GM23338 (cell line): ENCODE results near the gene CST11. TPM values are rescaled to one million over a fixed set of nuclear protein-coding genes. Genes with fewer than 3 reads are reported as not detected.

Experiments
- ATAC-seq: fragments of 200-7000 bp; cut with Tn5 transposase; 3 replicates; pipeline ENCODE4 v1.9.1; 2020
- DNase-seq: peaks from one replicate; pipeline ENCODE4 v3.0.0-alpha.2; 2015; ENCODE audit warnings: low spot score
- H2AFZ ChIP-seq: fragments of 200-600 bp; sonication (generic); 2 replicates; pipeline ENCODE4 v1.8.0; 2016; ENCODE audit warnings: antibody characterized with exemption, mild to moderate bottlenecking, moderate library complexity
- H3F3A ChIP-seq: fragments of 200-600 bp; sonication (generic); replicated peaks from 2 replicates; pipeline ENCODE4 v1.8.0; 2017; ENCODE audit warnings: antibody characterized with exemption, mixed run types, low read depth
- H3K27ac ChIP-seq: fragments of 200-600 bp; sonication (generic); 2 replicates; pipeline ENCODE4 v1.6.1; 2016; ENCODE audit warnings: low read depth
- H3K27me3 ChIP-seq: fragments of 200-600 bp; sonication (generic); 2 replicates; pipeline ENCODE4 v1.8.0; 2016; ENCODE audit warnings: mild to moderate bottlenecking, mixed run types, moderate library complexity; ENCODE audit not compliant: insufficient read depth
- H3K36me3 ChIP-seq: fragments of 200-600 bp; sonication (generic); 2 replicates; pipeline ENCODE4 v1.8.0; 2016; ENCODE audit warnings: mild to moderate bottlenecking; ENCODE audit not compliant: insufficient read depth
- H3K4me1 ChIP-seq: fragments of 200-600 bp; sonication (generic); 2 replicates; pipeline ENCODE4 v1.8.0; 2016; ENCODE audit warnings: mild to moderate bottlenecking, moderate library complexity; ENCODE audit not compliant: insufficient read depth
- H3K4me2 ChIP-seq: fragments of 200-600 bp; sonication (generic); 2 replicates; pipeline ENCODE4 v1.7.1; 2017; ENCODE audit warnings: mixed run types
- H3K4me3 ChIP-seq: fragments of 200-600 bp; sonication (generic); 2 replicates; pipeline ENCODE4 v1.6.1; 2016; ENCODE audit warnings: mixed run types
- H3K79me2 ChIP-seq: fragments of 200-600 bp; sonication (generic); replicated peaks from 2 replicates; pipeline ENCODE4 v1.8.0; 2017; ENCODE audit warnings: mild to moderate bottlenecking; ENCODE audit not compliant: insufficient read depth
- H3K9me2 ChIP-seq: fragments of 200-600 bp; sonication (generic); 2 replicates; pipeline ENCODE4 v1.8.0; 2017; ENCODE audit not compliant: insufficient read depth
- H4K20me1 ChIP-seq: fragments of 200-600 bp; sonication (generic); replicated peaks from 2 replicates; pipeline ENCODE4 v1.8.0; 2017; ENCODE audit warnings: mild to moderate bottlenecking; ENCODE audit not compliant: insufficient read depth
- H3K27ac Mint-ChIP-seq: 2 replicates; pipeline ENCODE4 v1.8.0; 2020; ENCODE audit warnings: inconsistent platforms, mild to moderate bottlenecking, moderate library complexity, mixed read lengths
- H3K27me3 Mint-ChIP-seq: 3 replicates; pipeline ENCODE4 v1.8.0; 2022; ENCODE audit warnings: low read depth, mild to moderate bottlenecking, moderate library complexity, mixed read lengths, inconsistent platforms; ENCODE audit not compliant: insufficient read depth, poor library complexity
- H3K36me3 Mint-ChIP-seq: 3 replicates; pipeline ENCODE4 v1.8.0; 2021; ENCODE audit warnings: low read depth, mild to moderate bottlenecking, inconsistent platforms, moderate library complexity, mixed read lengths
- H3K4me1 Mint-ChIP-seq: 3 replicates; pipeline ENCODE4 v1.8.0; 2020; ENCODE audit warnings: mild to moderate bottlenecking, inconsistent platforms, mixed read lengths
- H3K4me3 Mint-ChIP-seq: 3 replicates; pipeline ENCODE4 v1.8.0; 2021; ENCODE audit warnings: moderate library complexity, mild to moderate bottlenecking, inconsistent platforms, mixed read lengths
- H3K9me3 Mint-ChIP-seq: 3 replicates; pipeline ENCODE4 v1.8.0; 2020; ENCODE audit warnings: moderate library complexity, mild to moderate bottlenecking, inconsistent platforms, mixed read lengths
- CREB1 ChIP-seq: fragments of 250-450 bp; sonication (Bioruptor Pico); IDR thresholded peaks from 2 replicates; pipeline ENCODE4 v1.5.0; 2020; ENCODE audit warnings: low read depth, mild to moderate bottlenecking, moderate library complexity
- JUNB ChIP-seq: IDR thresholded peaks from one replicate; pipeline ENCODE4 v1.6.1; 2016; ENCODE audit warnings: antibody characterized with exemption; ENCODE audit not compliant: unreplicated experiment
- ZNF114 ChIP-seq: fragments of 250-450 bp; sonication (Bioruptor Pico); IDR thresholded peaks from 2 replicates; pipeline ENCODE4 v1.5.0; 2020; ENCODE audit warnings: mild to moderate bottlenecking, moderate library complexity
- polyA plus RNA-seq: library from polyadenylated mRNA; unstranded; fragments of >200 nt; fragmentation: Nextera tagmentation; extraction: Ambion mirVana; gene quantifications from 2 replicates; pipeline ENCODE4 v1.2.1, GENCODE V29; 2016
- total RNA-seq: library from RNA; depleted of rRNA; stranded (reverse); fragments of >200 nt; shearing (Covaris generic); gene quantifications from 2 replicates; pipeline ENCODE4 v1.2.3, GENCODE V29; 2014
- TF ChIP-seq, protein P1 (sequence below): IDR thresholded peaks from 2 replicates; pipeline ENCODE4 v1.6.1; 2016; ENCODE audit warnings: antibody characterized with exemption
- TF ChIP-seq, protein P2 (sequence below): IDR thresholded peaks from one replicate; pipeline ENCODE4 v1.6.1; 2018; ENCODE audit warnings: antibody characterized with exemption; ENCODE audit not compliant: unreplicated experiment
- TF ChIP-seq, protein P3 (sequence below), 2 experiments: fragments of 200-600 bp in 1 of 2; sonication (generic) in 1 of 2; conservative IDR thresholded peaks; 2 replicates each; pipeline versions ENCODE4 v1.5.1 to v1.6.1; 2016 to 2017; ENCODE audit warnings: antibody characterized with exemption in 2 of 2, low read depth in 2 of 2, mild to moderate bottlenecking in 2 of 2, moderate library complexity in 1 of 2
- TF ChIP-seq, protein P4 (sequence below): fragments of 250-450 bp; sonication (Bioruptor Pico); IDR thresholded peaks from 2 replicates; pipeline ENCODE4 v1.5.0; 2020; ENCODE audit warnings: mild to moderate bottlenecking, moderate library complexity

Gene CST11
- total and polyA plus RNA-seq, 2 experiments from 2014 or later = not detected

DNA sequence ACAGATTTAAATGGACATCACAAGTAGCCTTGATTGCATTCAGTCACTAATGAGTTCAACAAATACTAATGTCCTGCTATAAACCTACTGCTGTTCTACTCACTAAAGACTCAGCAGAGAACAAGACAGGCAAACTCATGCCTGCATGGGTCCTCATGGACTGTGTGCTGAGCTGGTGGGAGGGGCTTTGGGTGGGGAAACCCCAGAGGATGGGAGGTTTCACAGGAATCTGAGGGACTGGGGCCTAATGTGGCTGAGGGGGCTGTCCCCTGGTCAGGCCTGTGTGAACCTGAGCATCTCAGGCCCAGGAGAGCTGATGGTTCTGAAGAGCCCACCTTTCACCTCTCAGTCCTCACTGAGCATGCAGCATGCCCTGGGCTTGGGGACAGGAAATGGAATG is 39.6 kb upstream of the CST11 start (continued):
- TF ChIP-seq, protein P1, sequence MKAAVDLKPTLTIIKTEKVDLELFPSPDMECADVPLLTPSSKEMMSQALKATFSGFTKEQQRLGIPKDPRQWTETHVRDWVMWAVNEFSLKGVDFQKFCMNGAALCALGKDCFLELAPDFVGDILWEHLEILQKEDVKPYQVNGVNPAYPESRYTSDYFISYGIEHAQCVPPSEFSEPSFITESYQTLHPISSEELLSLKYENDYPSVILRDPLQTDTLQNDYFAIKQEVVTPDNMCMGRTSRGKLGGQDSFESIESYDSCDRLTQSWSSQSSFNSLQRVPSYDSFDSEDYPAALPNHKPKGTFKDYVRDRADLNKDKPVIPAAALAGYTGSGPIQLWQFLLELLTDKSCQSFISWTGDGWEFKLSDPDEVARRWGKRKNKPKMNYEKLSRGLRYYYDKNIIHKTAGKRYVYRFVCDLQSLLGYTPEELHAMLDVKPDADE = no peak
- TF ChIP-seq JUNB = no peak
- TF ChIP-seq, protein P2, sequence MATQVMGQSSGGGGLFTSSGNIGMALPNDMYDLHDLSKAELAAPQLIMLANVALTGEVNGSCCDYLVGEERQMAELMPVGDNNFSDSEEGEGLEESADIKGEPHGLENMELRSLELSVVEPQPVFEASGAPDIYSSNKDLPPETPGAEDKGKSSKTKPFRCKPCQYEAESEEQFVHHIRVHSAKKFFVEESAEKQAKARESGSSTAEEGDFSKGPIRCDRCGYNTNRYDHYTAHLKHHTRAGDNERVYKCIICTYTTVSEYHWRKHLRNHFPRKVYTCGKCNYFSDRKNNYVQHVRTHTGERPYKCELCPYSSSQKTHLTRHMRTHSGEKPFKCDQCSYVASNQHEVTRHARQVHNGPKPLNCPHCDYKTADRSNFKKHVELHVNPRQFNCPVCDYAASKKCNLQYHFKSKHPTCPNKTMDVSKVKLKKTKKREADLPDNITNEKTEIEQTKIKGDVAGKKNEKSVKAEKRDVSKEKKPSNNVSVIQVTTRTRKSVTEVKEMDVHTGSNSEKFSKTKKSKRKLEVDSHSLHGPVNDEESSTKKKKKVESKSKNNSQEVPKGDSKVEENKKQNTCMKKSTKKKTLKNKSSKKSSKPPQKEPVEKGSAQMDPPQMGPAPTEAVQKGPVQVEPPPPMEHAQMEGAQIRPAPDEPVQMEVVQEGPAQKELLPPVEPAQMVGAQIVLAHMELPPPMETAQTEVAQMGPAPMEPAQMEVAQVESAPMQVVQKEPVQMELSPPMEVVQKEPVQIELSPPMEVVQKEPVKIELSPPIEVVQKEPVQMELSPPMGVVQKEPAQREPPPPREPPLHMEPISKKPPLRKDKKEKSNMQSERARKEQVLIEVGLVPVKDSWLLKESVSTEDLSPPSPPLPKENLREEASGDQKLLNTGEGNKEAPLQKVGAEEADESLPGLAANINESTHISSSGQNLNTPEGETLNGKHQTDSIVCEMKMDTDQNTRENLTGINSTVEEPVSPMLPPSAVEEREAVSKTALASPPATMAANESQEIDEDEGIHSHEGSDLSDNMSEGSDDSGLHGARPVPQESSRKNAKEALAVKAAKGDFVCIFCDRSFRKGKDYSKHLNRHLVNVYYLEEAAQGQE = no peak

DNA sequence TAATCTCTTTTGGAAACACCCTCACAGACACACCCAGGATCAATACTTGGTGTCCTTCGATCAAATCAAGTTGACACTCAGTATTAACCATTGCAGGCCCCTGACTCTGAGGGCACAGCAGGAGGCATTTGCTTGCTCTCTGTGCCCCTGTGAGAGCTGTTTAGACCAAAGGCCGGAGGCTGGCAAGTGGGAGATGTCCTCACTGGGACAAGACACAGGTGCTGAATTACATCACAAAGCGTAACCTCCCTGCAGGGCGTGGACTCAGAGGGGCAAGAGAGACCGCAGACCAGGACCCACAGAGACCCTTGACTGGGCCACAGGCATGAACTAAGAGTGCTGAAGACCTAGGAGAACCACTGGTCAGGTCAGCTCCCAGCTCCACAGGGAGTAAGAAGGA is 38.1 kb upstream of the CST11 start, which contains the start of gene CST8:
Gene CST8, plus strand, starts transcription at position 301 of the 400 bp plus-strand sequence. CDS start 551 bp downstream, outside the sequence.
- TF ChIP-seq CREB1 (CRISPR knock-in tag) (no peak), JUNB (no peak)
- no peaks in the 10 kb centered on the region for H3F3A ChIP-seq
- H3K27ac Mint-ChIP-seq = no peak within 1 kb of the TSS

DNA sequence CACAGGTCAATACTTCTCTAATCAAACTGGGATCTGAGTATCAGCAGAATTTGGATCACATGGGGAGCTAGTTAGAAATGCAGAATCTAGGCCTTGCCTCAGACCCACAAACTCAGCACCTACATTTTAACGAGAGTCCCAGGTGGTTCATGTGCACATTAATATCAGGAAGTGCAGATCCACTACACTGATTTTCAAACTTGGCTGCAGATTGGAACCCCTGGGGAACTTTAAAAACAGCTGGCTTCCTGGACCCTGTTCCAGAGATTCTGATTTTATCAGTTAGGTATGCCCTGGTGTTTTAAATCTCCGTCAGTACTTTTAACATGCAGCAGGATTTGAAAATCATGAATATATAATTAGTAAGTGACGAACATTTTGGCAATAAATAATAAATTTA is 36.3 kb upstream of the CST11 start:
- H3K4me1 ChIP-seq = no peaks in the 10 kb centered on the region
- no peaks in the 10 kb centered on the region for H3K27me3 ChIP-seq
- Mint-ChIP-seq H3K4me3 (no peak overlapping the region), H3K27me3 (peaks cover 6% of the 10 kb centered on the region), H3K9me3 (no peaks in the 10 kb centered on the region; the same call in 2 of the 3 replicates), H3K36me3 (no peaks in the 10 kb centered on the region; the same call in 2 of the 3 replicates), H3K27ac (no peak overlapping the region), H3K4me1 (peaks cover 9% of the 10 kb centered on the region)
- H3K36me3 ChIP-seq = no peaks in the 10 kb centered on the region
- H3K27ac ChIP-seq = no peak overlapping the region
- no peaks in the 10 kb centered on the region for H3K79me2 ChIP-seq
- H2AFZ ChIP-seq = no peak overlapping the region
- no peaks in the 10 kb centered on the region for H4K20me1 ChIP-seq
- ATAC-seq = no peak
- H3K4me3 ChIP-seq = no peak overlapping the region
- no peaks in the 10 kb centered on the region for H3F3A ChIP-seq
- peaks cover 21% of the 10 kb centered on the region for H3K9me2 ChIP-seq
- DNase-seq = no peak
- no peak overlapping the region for H3K4me2 ChIP-seq
- TF ChIP-seq, protein P3, sequence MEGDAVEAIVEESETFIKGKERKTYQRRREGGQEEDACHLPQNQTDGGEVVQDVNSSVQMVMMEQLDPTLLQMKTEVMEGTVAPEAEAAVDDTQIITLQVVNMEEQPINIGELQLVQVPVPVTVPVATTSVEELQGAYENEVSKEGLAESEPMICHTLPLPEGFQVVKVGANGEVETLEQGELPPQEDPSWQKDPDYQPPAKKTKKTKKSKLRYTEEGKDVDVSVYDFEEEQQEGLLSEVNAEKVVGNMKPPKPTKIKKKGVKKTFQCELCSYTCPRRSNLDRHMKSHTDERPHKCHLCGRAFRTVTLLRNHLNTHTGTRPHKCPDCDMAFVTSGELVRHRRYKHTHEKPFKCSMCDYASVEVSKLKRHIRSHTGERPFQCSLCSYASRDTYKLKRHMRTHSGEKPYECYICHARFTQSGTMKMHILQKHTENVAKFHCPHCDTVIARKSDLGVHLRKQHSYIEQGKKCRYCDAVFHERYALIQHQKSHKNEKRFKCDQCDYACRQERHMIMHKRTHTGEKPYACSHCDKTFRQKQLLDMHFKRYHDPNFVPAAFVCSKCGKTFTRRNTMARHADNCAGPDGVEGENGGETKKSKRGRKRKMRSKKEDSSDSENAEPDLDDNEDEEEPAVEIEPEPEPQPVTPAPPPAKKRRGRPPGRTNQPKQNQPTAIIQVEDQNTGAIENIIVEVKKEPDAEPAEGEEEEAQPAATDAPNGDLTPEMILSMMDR (conservative IDR thresholded peaks at IDR 0.05; ENCODE audit: low read depth in 2 of 2) = no peak
- TF ChIP-seq ZNF114 (CRISPR knock-in tag) = no peak
- TF ChIP-seq, protein P4, sequence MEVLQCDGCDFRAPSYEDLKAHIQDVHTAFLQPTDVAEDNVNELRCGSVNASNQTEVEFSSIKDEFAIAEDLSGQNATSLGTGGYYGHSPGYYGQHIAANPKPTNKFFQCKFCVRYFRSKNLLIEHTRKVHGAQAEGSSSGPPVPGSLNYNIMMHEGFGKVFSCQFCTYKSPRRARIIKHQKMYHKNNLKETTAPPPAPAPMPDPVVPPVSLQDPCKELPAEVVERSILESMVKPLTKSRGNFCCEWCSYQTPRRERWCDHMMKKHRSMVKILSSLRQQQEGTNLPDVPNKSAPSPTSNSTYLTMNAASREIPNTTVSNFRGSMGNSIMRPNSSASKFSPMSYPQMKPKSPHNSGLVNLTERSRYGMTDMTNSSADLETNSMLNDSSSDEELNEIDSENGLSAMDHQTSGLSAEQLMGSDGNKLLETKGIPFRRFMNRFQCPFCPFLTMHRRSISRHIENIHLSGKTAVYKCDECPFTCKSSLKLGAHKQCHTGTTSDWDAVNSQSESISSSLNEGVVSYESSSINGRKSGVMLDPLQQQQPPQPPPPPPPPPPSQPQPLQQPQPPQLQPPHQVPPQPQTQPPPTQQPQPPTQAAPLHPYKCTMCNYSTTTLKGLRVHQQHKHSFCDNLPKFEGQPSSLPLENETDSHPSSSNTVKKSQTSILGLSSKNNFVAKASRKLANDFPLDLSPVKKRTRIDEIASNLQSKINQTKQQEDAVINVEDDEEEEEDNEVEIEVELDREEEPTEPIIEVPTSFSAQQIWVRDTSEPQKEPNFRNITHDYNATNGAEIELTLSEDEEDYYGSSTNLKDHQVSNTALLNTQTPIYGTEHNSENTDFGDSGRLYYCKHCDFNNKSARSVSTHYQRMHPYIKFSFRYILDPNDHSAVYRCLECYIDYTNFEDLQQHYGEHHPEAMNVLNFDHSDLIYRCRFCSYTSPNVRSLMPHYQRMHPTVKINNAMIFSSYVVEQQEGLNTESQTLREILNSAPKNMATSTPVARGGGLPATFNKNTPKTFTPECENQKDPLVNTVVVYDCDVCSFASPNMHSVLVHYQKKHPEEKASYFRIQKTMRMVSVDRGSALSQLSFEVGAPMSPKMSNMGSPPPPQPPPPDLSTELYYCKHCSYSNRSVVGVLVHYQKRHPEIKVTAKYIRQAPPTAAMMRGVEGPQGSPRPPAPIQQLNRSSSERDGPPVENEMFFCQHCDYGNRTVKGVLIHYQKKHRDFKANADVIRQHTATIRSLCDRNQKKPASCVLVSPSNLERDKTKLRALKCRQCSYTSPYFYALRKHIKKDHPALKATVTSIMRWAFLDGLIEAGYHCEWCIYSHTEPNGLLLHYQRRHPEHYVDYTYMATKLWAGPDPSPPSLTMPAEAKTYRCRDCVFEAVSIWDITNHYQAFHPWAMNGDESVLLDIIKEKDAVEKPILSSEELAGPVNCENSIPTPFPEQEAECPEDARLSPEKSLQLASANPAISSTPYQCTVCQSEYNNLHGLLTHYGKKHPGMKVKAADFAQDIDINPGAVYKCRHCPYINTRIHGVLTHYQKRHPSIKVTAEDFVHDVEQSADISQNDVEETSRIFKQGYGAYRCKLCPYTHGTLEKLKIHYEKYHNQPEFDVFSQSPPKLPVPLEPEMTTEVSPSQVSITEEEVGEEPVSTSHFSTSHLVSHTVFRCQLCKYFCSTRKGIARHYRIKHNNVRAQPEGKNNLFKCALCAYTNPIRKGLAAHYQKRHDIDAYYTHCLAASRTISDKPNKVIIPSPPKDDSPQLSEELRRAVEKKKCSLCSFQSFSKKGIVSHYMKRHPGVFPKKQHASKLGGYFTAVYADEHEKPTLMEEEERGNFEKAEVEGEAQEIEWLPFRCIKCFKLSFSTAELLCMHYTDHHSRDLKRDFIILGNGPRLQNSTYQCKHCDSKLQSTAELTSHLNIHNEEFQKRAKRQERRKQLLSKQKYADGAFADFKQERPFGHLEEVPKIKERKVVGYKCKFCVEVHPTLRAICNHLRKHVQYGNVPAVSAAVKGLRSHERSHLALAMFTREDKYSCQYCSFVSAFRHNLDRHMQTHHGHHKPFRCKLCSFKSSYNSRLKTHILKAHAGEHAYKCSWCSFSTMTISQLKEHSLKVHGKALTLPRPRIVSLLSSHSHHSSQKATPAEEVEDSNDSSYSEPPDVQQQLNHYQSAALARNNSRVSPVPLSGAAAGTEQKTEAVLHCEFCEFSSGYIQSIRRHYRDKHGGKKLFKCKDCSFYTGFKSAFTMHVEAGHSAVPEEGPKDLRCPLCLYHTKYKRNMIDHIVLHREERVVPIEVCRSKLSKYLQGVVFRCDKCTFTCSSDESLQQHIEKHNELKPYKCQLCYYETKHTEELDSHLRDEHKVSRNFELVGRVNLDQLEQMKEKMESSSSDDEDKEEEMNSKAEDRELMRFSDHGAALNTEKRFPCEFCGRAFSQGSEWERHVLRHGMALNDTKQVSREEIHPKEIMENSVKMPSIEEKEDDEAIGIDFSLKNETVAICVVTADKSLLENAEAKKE (CRISPR knock-in tag) = no peak

More for the DNA sequence above, 38.1 kb upstream of the CST11 start, which contains the start of gene CST8:
- Histone ChIP-seq H3K79me2 (no peaks in the 10 kb centered on the region), H3K4me1 (no peaks in the 10 kb centered on the region), H4K20me1 (no peaks in the 10 kb centered on the region), H3K9me2 (peaks cover 15% of the 10 kb centered on the region), H3K4me2 (no peak within 1 kb of the TSS), H3K27ac (no peak within 1 kb of the TSS), H3K4me3 (no peak within 1 kb of the TSS), H2AFZ (no peak within 1 kb of the TSS), H3K36me3 (no peaks in the 10 kb centered on the region; the same call in 1 of the 2 replicates), H3K27me3 (no peaks in the 10 kb centered on the region)
- Mint-ChIP-seq H3K9me3 (peaks cover 6% of the 10 kb centered on the region; the same call in 2 of the 3 replicates), H3K36me3 (peaks cover 4% of the 10 kb centered on the region), H3K27me3 (peaks cover 2% of the 10 kb centered on the region), H3K4me1 (no peaks in the 10 kb centered on the region; the same call in 2 of the 3 replicates), H3K4me3 (no peak within 1 kb of the TSS)
- DNase-seq (no peak), ATAC-seq (no peak)
